AG04449 (cell line): ENCODE results near the gene EGR2.

Source experiments
- CTCF ChIA-PET: fragments of 350-600 bp; formaldehyde crosslinking; extraction: SDS; loops from one replicate; lab custom pipeline; 2021; ENCODE audit warnings: antibody characterized with exemption; lab: Yijun Ruan, JAX
- POLR2A ChIA-PET: fragments of 400-600, 350-600 bp; formaldehyde crosslinking; extraction: SDS; loops from one replicate; lab custom pipeline; 2020; ENCODE audit warnings: antibody characterized with exemption, inconsistent platforms; lab: Yijun Ruan, JAX
- DNase-seq: peaks from one replicate; pipeline ENCODE4 v3.0.0-alpha.2; 2010; ENCODE audit warnings: low read depth, low spot score
- H3K4me3 ChIP-seq: 2 replicates; pipeline ENCODE4 v1.5.1; 2011; ENCODE audit warnings: low read depth, mild to moderate bottlenecking, control low read depth, low read length
- TF ChIP-seq, protein P1 (sequence below): IDR thresholded peaks from one replicate; pipeline ENCODE4 v1.5.1; 2011; ENCODE audit warnings: mild to moderate bottlenecking, moderate library complexity, low read length, control low read depth, inconsistent platforms; ENCODE audit not compliant: insufficient read depth; ENCODE audit errors: missing control alignments

The EGR2 gene

GRCh38 chr10:62805231-62806099 lies 10.7 kb downstream of the EGR2 start:
- no peak for DNase-seq
- H3K4me3 ChIP-seq, result peak overlapping the region; percentile 92
- POLR2A ChIA-PET, result interaction anchor here (1.0 to 1.3 kb wide), 2 partner anchors 12 to 228 kb away, joined by 3 read pairs; no protein-coding TSS in a partner anchor
- CTCF ChIA-PET, result interaction anchor here (0.9 to 3.2 kb wide), 7 partner anchors 12 to 368 kb away, joined by 3 to 30 read pairs (median 4); partner anchors contain the start of gene EGR2
- TF ChIP-seq, protein P1, sequence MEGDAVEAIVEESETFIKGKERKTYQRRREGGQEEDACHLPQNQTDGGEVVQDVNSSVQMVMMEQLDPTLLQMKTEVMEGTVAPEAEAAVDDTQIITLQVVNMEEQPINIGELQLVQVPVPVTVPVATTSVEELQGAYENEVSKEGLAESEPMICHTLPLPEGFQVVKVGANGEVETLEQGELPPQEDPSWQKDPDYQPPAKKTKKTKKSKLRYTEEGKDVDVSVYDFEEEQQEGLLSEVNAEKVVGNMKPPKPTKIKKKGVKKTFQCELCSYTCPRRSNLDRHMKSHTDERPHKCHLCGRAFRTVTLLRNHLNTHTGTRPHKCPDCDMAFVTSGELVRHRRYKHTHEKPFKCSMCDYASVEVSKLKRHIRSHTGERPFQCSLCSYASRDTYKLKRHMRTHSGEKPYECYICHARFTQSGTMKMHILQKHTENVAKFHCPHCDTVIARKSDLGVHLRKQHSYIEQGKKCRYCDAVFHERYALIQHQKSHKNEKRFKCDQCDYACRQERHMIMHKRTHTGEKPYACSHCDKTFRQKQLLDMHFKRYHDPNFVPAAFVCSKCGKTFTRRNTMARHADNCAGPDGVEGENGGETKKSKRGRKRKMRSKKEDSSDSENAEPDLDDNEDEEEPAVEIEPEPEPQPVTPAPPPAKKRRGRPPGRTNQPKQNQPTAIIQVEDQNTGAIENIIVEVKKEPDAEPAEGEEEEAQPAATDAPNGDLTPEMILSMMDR, result no peak

DNA sequence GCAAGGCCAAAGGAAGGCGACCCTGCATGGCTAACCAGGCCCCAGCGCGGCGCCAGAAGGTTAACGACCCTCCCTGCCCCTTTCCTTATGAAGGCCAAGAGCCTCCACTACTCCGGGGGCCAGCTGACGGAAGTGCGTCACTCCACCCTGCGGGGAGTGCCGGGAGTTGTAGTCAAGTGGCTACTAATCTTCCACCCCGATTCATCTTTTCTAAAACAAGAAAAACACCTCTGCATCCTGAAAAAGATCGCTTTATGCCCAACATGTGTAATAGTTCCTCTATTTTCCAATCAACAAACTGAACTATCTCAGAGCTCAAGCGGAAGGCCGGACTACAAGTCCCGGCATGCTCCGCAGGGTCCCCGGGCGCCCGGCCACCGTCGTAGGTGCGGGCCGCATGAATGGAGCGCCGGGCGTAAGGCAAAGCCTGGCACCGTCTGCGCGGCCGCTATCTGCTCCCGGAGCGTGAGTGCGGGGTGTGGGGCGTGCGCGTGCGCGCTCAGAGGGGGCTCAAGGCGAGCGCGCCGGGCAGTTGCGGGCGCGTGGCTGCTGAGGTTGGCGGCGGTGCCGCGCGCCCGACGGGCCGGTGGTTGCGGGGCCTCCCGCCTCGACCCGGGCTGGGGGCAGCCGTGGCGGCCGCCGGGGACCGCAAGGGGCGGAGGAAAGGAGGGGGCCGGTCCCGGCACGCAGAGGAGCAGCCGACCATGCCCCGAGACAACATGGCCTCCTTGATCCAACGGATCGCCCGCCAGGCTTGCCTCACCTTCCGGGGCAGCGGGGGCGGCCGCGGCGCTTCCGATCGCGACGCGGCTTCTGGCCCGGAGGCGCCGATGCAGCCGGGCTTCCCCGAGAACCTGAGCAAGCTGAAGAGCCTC lies 11.6 kb downstream of the EGR2 start, which contains the start of gene ADO:
TSS of gene ADO (plus strand) at position 365 of the 875 bp plus-strand sequence. CDS start at position 705, 340 bp downstream.
- ChIA-PET POLR2A (interaction anchor here (0.8 to 1.3 kb wide), 5 partner anchors 12 to 227 kb away, joined by 3 to 5 read pairs (median 4); partner anchors contain the start of gene EGR2), CTCF (interaction anchor here (0.7 to 3.2 kb wide), 7 partner anchors 10 to 366 kb away, joined by 3 to 15 read pairs (median 4); no protein-coding TSS in a partner anchor)
- DNase-seq, result peak; percentile 10
- TF ChIP-seq, protein P1, result no peak
- H3K4me3 ChIP-seq, result peak within 1 kb of the TSS; percentile 92

DNA sequence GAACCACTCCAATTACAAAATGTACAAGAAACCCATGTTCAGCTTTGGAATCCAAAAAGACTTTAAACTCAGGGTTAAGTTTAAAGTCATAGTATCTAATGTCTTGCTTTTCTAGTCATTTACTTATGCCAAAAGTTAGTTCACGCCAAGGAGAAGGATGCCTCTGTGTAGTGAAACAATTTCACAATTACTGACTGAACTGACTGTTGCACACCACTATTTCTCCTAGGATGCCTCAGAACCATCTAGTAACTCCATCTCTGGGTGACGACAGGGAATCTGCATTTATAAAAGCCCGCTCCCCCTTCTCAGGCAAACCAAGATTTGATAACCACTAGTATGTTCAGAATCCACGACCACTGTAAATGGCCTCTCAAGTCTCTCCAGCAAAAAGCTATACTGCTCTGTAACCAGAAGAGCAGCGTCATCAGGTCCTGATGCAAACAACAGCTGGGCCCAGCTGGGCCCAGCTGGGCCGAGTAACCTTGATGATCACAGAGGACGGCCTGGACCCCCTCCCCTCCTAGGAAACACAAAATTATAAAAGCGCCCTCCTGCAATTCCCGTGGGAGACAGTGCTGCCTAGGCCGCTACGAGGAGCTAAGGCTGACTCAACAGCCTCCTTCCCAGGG lies 12.3 kb downstream of the EGR2 start:
- DNase-seq, result no peak
- TF ChIP-seq, protein P1, result no peak
- CTCF ChIA-PET, result interaction anchor here (0.7 to 3.2 kb wide), 7 partner anchors 10 to 365 kb away, joined by 3 to 15 read pairs (median 4); no protein-coding TSS in a partner anchor
- peak overlapping the region; percentile 92 for H3K4me3 ChIP-seq
- POLR2A ChIA-PET, result interaction anchor here (0.8 to 1.0 kb wide), 4 partner anchors 13 to 189 kb away, joined by 3 to 5 read pairs (median 4); partner anchors contain the start of gene EGR2

DNA sequence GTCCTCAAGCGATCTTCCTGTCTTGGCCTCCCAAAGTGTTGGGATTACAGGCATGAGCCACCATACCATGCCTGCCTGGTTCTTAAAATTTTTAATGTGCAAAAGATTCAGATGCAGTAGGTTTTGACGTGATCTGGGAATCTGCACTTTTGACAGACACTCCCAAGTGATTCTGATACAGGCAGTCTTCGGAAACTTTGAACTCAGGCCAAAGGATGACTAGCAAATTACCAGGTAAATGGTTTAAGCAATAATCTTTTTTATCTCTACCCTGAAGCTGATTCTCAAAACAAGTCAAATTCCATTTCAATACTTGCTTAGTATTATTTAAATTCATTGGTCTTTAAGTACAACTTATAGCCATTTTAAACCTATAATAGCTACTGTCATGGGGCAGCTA lies 14.3 kb downstream of the EGR2 start:
- CTCF ChIA-PET, result no interaction called here
- no peak for DNase-seq
- H3K4me3 ChIP-seq, result no peak overlapping the region
- POLR2A ChIA-PET, result no interaction called here
- TF ChIP-seq, protein P1, result no peak

- H3K4me3 ChIP-seq, result no peak overlapping the region
- DNase-seq, result no peak
- CTCF ChIA-PET, result interaction anchor here (1.5 kb wide), 1 partner anchor 11 kb away, joined by 4 read pairs; no protein-coding TSS in a partner anchor
- TF ChIP-seq, protein P1, result no peak
- POLR2A ChIA-PET, result no interaction called here
Observed at GRCh38 chr10:62796896-62797295, 19.3 kb downstream of the EGR2 start.
